Glomerular visceral epithelial cell (primary cell): ENCODE results near the gene IER5.
A peak's percentile ranks its signal among the peaks of the same experiment; 100 is the strongest.

Experiments used
- DNase-seq: peaks from one replicate; pipeline ENCODE4 v3.0.0-alpha.2; 2016; ENCODE audit errors: extremely low spot score

IER5 gene

GRCh38 chr1:181099152-181100014, 10.9 kb downstream of the IER5 start:
- peak; percentile 48 for DNase-seq

GRCh38 chr1:181100015-181100905, 11.8 kb downstream of the IER5 start:
- no peak for DNase-seq

- DNase-seq, result no peak
Measured at GRCh38 chr1:181100934-181101333, 12.4 kb downstream of the IER5 start.

DNA sequence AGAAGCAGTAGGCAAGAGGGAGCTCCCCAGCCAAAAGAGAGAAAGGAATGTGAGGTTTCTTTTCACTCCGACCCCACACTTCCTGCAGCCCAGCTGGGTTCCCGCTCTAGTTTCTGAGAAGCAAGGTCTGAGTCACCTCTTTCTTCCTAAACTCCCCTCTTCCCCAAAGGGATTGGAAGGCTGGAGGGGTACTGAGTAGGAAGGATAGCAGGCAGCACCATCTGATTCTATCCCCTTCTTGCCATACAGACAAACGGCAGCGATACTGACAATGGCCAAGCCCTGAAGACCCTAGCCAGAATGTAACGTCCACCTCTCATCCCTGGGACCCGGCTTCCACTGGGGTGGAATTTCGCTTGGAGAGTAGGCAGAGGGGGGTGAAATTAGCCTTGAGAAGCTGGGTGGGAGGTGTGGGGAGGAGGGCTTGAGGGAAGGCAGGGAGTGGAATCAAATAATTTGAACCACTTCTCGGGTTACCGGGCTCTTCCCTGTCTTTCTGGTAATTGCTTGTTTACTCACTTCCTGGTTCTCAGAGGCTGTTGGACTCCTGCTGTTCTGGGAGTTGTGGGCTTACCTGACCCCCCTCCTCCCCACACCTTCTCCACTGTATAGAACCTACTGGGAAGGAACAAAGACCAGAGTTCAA, 13.2 kb downstream of the IER5 start:
- peak; percentile 46 for DNase-seq

DNA sequence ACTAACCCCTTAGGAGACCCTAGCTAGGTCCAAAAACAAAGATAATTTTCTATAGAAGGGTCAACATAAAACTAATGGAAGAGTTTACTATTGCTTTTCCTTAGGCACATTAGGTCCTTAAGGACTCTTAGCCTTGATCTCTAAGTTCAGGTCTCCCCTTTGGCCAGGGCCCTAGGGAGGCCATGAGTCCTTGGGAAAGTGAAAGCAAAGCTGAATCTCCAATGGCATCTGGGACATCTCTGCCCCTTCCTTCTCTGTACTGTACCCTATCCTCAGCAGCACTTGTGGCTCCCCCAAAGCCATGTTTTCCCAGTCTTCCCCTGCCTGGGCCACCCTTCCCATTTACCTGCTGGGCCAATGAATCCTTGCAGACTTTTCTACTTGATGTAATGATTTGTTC, 14.3 kb downstream of the IER5 start:
- DNase-seq, result no peak

DNA sequence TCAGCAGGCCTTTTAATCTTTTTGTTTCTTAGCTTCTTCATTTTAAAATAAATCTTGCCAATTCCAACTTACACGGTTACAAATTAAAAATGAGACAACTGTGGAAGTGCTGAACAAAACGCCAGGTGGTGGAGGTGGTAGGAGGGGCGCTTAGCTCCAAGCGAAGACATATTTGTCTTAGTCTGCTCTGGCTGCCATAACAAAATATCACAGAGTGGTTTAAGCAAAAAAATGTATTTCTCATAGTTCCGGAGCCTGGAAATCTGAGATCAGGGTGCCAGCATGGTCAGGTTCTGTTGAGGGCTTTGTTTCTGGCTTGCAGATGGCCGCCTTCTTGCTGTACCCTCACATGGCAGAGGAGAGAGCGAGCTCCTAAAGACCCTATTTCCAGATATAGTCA, 14.9 kb downstream of the IER5 start:
- DNase-seq, result no peak

- peak; percentile 53 for DNase-seq
Measured at GRCh38 chr1:181104042-181104789, 15.7 kb downstream of the IER5 start.

GRCh38 chr1:181104790-181105133, 16.3 kb downstream of the IER5 start:
- no peak for DNase-seq

GRCh38 chr1:181105134-181106021, 16.9 kb downstream of the IER5 start:
- DNase-seq, result peak; percentile 94

- no peak for DNase-seq
Measured at GRCh38 chr1:181106022-181106312, 17.5 kb downstream of the IER5 start.

- DNase-seq, result no peak
Measured at GRCh38 chr1:181106479-181106878, 18.0 kb downstream of the IER5 start.

- DNase-seq, result no peak
Measured at GRCh38 chr1:181107711-181108110, 19.2 kb downstream of the IER5 start.

DNA sequence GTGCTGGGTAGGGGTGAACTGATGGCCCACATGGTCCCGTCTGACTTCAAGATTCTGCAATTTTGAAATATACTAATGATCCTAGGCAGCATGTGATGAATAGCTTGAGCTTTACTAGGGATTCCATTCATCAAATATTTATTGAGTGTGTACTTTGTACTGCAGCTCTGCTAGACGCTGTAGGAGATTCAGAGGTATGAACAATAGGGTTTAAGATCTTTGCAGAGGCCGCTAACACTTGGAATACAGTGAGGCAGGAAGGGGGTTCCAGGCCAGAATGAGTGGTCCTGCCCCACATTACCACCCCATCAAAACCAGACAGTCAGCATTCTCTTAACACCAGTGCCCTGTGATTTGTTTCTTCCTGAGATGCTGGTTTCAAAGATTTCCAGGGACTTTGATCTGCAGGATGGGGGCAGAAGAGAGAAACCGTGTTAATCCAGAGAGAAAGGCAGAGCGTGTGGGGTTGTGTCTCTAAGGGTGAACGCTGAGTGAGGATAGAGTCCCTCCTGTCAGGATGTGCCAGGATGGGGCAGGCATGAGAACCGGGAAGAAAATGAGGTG, 19.9 kb downstream of the IER5 start:
- no peak for DNase-seq

GRCh38 chr1:181110013-181110412, 21.5 kb downstream of the IER5 start:
- DNase-seq, result no peak

DNA sequence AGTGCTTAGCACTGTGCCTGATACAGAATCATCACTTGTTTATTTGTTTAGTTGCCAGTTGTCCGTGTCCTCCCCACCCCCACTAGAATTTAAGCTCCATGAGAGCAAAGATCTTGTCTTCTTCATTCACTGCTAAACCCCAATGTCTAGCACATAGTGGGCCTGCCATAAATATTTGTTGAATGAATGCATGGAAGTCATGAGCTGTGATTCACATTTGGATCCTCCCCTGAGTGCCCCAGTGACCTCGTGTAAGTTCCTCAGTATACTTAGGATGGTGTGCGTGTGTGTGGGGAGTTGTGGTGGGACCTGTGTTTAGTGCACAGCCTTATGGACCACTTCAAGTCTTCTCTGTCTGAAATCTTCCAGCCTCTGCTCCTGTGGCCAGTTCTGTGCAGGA, 23.1 kb downstream of the IER5 start:
- no peak for DNase-seq

DNA sequence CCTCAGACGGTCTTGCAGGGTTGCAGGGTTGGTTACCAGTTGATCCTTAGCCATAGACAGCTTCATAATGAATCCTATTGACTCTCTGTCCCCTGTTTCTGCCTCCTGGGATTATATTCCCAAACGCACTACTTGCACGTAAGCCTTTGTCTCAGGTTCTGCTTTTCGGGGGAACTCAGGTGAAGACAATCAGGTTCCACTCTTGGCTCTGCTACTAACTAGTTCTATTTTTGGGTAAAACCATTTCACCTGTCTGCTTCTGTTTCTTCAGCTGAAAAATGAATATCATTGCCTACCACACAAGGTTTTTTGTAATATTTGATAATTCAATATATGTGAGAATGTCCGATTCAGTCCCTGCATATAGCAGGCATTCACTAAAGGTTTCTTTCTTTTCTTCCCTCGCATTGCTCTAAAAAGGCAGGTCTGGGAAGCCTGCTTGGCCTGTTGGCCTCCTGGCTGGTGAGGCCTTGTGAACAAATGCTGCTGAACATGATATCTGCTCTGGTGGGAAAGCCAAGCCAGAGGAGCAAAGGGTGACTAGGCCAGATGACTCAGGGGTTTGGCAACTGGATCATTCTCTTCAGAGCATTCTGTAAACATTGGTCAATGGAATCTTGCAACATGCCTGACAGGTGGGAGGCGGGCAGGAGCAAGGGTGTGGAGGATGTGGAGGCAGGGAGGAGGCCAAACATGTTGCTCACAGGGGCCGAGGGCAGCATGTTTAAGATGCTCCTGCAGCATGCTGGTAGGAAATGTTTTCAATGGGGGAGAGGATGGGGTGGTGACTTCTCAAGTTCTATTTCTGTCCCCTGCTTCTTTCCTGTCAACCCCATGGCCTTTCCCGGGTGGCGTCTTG, 23.8 kb downstream of the IER5 start:
- peak; percentile 90 for DNase-seq

GRCh38 chr1:181113059-181113641, 24.6 kb downstream of the IER5 start:
- DNase-seq, result peak; percentile 27

DNA sequence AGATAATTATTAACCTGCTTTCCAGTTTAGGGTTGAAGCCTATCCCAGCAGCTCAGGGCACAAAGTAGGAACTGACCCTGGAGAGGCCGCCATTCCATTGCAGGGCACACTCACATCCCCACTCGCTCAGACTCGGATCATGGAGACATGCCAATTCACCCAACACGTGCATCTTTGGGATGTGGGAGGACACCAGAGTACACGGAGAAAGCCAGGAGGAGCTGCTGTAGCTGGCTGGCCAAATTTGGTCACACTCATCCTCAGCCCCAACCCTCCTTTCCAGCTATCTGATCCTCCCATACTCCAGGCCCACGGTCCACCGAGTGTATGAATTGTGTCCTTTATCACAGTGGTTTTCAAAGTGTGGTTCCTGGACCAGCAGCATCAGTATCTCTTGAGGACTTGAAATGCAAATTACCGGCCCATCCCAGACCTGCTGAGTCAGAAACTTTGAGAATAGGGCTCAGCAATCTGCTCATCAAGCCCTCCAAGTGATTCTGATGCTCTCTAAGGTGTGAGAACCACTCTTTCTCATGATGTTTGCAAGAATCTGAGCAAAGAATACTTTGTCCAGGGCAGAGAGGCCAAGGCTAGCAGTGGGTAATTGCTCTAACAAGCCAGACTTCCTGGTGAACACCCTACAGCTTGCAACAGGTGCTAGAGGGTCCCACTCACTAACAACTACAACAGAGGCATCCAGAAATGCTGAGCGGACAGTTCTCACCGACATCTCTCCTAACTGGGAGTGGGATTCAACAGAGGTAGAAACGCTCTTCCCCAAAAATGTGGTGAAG, 26.3 kb downstream of the IER5 start:
- no peak for DNase-seq

- DNase-seq, result no peak
Measured at GRCh38 chr1:181115368-181115684, 26.8 kb downstream of the IER5 start.
